Stimulated activated CD4-positive, alpha-beta T cell treated with anti-CD3 and anti-CD28 coated beads, TNF-alpha, amount 100 ng/mL, for 4 hours (primary cell): ENCODE data around the gene VSIG4.
"Not testable (repeated sequence)": the region's sequence is repeated elsewhere in the genome, so short reads cannot be mapped to it uniquely, and the experiment has no call there.

ENCODE experiments used
- DNase-seq, 3 experiments: peaks; one replicate each; pipeline ENCODE4 v3.0.0-alpha.2; 2020; ENCODE audit warnings: low read depth in 3 of 3

Gene VSIG4

GRCh38 chrX:66039944-66040343 is at the start of gene VSIG4:
TSS of gene VSIG4 (minus strand) at chrX:66040080. CDS start at chrX:66039998, 82 bp downstream.
- DNase-seq: no peak

DNA sequence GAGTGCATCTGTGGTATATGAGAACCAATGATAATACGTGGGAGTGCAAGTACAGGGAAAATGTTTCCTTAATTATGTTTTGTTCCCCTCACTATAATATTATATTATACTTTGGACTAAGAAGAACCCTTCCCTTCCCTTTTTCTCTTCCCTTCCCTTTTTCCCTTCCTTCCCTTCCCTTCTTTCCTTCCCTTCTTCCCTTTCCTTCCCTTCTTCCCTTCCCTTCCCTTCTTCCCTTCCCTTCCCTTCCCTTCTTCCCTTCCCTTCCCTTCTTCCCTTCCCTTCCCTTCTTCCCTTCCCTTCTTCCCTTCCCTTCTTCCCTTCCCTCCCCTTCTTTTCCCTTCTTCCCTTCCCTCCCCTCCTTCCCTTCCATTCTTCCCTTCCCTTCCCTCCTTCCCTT is 36.9 kb upstream of the VSIG4 start:
- DNase-seq: no peak

DNA sequence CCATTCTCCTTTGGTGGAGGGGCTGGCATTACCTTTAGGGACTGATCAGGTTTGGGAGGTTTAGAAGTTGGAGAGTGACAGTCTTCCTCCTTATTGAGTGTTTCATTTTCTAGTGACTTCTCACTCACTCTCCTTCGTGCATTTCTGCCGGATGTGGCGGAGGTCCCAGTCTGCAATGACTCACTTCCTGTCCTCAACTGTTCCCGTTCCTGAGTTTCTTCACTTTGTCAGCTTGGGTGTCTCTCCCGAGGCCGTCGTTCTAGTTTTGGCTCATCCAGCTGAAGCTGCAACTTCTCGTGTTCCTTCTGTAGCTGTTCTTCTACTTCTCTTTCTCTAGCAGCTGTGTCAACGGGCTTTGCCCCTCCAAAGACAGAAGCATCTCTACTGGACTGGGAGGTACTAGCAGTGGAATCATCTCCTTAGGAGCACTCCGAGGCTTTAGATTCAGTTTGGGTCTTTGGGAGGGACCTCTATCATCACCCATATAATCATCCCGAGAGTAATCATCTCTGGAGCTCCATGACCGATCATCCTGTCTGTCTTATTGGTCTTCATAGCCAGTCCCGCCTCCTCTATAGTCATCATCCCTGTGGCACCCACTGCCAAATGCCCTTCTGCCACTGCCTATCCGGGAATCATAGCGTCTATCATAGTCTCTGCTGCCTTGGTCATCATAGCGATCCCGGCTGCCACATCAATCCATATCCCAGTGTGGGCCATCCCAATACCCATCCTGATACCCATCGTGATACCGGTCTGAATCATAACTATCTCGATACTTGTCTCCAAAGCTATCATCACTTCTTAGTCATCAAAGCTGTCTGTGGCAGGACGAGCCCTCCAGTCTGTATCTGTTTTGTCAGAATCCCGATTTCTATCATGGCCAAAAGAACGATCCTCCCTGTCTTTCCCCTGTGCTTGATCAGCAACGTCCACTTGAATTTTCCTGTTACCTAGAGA is 35.3 kb upstream of the VSIG4 start:
- peak in 2 of 3 experiments; percentile 6 to 8 for DNase-seq

DNA sequence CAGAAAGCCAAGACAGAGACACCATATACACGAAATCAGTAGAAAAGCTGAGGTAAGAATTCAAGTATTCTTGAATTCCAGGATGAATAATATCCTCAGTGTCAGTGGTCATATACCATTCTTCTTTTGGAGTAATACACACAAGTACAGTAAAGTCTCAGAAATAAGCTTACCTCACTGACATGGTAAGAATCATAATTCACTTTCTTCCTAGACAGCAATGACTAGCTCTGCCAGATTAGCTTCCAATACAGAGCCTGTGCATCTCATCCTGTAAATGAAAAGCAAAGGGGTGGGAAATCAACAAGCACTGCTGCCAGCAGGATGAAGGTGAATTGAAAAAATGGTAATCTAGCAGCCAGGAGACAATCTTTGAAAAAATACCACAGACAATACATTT is 31.2 kb upstream of the VSIG4 start:
- no peak for DNase-seq

GRCh38 chrX:66064261-66064660 is 24.4 kb upstream of the VSIG4 start:
- no peak for DNase-seq

- DNase-seq: not testable (repeated sequence)
These were observed 17.1 kb upstream of the VSIG4 start for GRCh38 chrX:66057019-66057418.

DNA sequence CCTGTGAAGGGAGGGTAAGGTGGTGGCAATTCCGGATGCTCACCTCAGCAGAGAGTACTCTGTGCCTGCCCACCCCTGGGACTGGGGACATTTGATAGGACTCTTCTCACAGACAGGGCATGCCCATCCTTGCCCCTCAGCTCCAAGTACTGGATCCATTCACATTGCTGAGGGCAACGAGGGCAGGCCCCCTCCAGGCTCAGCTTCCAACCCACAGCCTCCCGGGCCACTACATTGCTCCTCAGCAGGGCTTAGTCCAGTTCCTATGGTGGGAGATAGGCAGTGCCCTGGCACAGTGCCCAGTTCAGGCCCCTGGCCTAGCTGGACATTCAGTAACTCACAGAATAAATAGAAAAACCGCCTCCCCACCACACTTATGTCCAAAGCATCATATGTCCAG is 15.1 kb upstream of the VSIG4 start:
- DNase-seq: no peak

GRCh38 chrX:66053414-66053813 is 13.5 kb upstream of the VSIG4 start:
- no peak for DNase-seq

- DNase-seq: no peak
These were observed 12.1 kb upstream of the VSIG4 start for GRCh38 chrX:66051980-66052379.

- no peak for DNase-seq
These were observed 10.3 kb upstream of the VSIG4 start for GRCh38 chrX:66050140-66050569.

- DNase-seq: no peak
These were observed 9.2 kb upstream of the VSIG4 start for GRCh38 chrX:66049056-66049455.

GRCh38 chrX:66046612-66047235 is 6.8 kb upstream of the VSIG4 start:
- peak in 1 of 3 experiments; percentile 1 for DNase-seq

GRCh38 chrX:66045894-66046293 is 6.0 kb upstream of the VSIG4 start:
- DNase-seq: no peak

GRCh38 chrX:66043584-66043983 is 3.7 kb upstream of the VSIG4 start:
- DNase-seq: no peak

GRCh38 chrX:66042307-66043077 is 2.6 kb upstream of the VSIG4 start:
- DNase-seq: no peak

DNA sequence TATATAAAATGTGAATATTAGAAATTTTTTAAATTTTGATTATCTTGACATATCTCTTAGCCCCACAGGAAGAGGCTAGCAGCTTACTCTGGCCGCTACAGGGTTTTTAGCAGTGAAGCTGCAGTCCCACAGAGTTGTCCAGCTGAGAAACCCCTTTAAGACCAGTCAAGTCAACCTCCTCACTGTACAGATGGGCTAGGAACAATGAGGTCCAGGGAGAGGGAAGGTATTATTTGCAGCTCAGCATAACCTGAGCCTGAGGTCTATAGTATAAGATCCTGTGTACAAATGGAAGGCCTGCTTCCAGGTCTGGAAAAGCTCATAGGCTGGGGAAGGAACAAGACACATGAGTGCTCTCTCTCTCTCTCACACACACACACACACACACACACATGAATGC is 1.8 kb downstream of the VSIG4 start:
- no peak for DNase-seq

DNA sequence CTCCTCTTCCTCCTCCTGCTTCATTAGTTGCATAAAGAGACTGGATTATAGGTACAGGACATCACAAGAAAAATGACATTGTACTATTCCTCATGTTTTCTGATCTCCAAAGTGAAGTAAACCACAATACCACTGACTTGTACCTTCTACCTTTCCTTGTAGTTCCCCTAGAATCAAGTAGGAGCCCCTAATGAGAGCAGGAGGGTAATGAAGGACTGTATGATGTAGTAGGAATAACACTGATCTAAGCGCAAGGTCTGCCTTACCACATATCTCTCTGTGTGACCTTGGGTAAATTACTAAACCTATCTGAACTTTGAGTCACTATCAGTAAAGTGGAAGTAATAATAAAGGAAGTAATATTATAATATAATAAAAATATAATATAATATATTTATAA is 3.6 kb downstream of the VSIG4 start:
- no peak for DNase-seq

- DNase-seq: no peak
These were observed 4.2 kb downstream of the VSIG4 start for GRCh38 chrX:66035667-66036066.

GRCh38 chrX:66030505-66031317 is 9.2 kb downstream of the VSIG4 start:
- DNase-seq: no peak

- DNase-seq: no peak
These were observed 10.9 kb downstream of the VSIG4 start for GRCh38 chrX:66028936-66029335.

DNA sequence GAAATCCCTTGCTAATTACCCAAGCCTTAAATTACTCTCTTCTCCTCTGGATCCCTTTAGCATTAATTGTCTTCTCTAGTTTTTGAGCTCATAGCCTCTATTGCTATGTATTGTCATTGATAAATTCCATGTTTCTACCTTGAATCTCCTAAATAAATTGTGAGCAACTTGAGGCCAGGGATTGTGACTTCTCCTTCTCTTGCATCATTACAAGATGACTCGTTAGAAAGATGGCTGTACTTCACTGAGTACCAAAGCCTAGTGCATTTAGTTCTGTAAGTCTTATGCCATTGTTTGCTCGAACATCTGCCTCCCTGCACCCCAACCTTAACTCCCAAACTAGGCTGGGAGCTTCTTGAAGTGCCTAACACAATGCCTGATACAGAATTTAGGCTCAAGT is 15.3 kb downstream of the VSIG4 start:
- DNase-seq: no peak
